GM18858 (cell line): ENCODE data around the gene TMEM9B.

ENCODE experiments used
- ATAC-seq: cut with Tn5 transposase; IDR thresholded peaks from one replicate; pipeline ENCODE4 v1.9.1; 2021; ENCODE audit not compliant: unreplicated experiment

TMEM9B gene

DNA sequence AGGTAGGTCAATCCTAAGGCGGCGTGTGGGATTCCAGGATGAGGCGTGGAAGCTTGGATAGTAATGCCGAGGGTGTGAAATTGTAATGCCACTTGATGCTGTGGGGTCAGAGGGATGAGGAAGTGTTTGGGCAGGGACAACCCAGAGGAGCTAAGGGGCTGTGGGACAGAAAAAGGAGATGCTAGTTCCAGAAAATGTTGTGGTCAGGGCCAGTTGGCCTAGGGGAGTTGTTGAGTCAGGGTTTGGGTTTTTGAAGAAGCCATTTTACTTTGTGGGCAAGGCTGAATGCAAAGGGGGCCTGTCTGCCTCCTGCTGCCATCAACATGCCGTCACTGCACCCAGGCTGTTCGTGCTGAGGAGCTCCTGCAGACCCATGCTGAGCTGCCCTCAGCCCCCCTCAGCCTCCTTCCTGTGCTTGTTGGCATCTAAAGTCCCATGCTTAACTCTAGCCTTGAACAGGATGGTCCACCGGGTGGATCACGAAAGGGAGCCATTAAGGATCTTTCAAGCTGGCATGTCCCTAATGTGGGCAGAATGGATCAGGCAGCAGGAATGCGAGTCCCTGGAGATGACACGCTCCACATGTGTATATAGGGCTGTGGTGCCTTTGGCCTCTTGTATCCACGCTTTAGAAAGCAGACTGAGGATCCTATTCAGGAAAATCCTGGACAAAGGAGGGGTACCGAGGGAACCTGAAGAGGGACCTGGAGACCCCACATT lies 33.6 kb downstream of the TMEM9B start:
- no peak for ATAC-seq

DNA sequence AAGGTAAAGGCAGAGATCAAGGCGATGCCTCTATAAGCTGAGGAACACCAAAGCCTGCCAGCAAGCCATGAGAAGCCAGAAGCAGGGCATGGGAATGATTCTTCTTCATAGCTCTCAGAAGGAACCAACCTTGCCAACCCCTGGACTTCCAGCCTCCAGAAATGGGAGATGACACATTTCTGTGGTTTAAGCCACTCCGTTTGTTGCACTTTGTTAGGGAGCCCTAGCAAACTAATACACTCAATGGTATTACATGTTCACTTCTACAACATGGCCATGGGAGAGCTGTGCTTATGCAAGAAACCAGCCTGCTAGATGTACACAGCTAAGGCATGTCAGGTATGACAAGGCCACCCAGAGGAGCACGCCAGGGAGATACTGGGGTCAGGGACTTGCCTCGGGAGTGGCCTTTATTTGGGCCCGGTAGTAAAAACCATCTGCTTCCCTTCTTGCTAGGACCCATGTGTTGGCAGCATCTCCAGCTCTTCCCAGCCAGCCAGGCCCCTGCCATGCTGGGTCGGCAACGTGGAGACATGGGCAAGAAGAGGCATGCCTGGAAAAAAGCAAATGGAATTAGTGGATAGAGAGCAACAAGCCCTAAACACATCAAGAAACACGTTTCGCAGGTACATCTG lies 35.1 kb downstream of the TMEM9B start:
- ATAC-seq: no peak

DNA sequence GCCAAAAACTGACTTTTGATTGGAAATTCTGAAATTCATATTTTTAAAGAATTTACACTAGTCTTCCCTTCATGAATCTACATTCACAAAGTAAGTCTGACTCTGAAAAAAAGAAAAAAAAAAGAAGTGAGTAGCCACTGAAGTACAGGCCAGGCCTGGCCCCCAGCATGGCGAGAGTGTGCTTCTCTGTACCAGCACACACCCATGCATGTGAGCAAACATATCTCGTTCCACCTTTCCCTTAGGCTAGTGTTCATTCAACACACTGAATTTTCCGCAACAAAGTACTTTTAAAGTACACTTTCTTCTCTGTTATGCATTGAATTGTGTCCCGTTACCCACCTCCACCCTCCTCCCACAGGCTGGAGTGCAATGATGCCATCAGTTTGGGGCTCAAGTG lies 36.0 kb downstream of the TMEM9B start:
- no peak for ATAC-seq

DNA sequence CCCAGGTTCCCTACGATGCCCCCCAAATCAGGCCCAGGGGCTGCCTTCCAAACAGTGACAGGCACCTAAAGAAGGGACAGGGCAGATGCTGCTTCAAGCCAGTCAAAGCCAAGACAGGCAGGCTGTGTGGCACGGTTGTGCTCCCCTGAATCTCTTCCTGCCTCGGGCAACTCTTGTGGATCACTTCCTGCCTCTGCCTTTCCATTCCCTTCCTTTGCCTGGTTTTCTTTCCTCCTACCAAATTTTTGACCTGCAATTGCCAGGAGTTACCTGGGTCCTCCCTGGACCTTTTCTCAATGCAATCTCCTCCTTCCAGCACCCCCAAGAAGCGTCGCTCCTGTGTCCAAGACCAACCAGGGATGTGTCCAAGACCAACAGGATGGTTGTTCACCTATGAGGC lies 37.0 kb downstream of the TMEM9B start:
- ATAC-seq: no peak

DNA sequence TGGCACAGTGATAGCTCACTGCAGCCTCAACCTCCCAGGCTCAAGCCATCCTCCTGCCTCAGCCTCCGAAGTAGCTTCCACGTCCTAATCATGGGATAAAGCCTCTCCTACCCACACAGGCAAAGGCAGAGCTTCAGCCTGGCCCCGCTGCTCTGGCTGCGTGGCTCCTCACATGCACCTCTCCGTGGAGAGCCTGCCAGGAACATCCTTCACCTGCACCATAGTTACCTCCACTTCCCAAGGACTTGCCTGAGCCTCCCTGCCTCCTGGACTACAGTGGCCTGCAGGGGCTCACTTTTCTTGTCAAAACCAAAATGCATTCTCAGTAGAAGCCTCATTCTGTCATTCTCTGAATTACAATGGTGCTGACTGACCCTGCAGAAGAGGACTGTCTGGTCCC lies 38.0 kb downstream of the TMEM9B start:
- no peak for ATAC-seq

DNA sequence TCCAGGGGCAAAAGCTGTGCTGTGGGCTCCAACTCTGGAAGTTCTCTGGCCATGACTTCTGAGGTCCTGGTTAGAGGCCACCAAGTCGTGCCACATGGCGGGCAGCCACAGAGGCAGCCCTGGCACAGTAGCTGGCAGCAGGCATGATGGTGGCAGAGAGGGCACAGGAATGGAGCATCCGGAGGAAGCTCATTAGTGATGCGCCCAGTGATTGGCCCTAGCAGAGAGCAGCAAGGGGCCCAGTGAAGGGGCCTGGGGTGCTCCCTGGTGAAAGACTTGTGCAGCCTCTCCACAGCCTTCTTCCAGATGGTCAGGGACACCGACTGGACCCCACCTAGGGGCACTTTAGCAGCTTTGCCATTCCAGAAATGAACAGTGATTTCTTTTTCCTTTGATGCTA lies 38.5 kb downstream of the TMEM9B start:
- no peak for ATAC-seq

DNA sequence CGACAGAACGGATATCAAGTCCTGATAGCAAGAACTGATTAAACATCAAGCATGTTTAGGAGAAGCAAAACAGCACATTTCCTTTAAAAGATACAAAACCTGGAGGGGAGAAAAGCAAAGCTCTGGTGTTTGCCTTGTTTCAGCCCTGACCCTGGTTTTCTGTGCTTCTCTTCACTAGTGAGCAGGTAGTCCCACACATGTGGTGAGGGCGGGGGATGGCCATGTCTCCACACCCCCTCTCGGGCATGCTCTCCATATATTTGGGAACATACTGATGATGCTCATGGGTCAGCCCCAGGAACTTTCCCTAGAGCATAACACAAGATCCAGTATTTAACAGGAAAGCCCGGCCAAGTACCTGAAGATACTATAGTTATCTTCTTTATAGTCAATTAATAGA lies 41.6 kb downstream of the TMEM9B start:
- ATAC-seq: no peak

DNA sequence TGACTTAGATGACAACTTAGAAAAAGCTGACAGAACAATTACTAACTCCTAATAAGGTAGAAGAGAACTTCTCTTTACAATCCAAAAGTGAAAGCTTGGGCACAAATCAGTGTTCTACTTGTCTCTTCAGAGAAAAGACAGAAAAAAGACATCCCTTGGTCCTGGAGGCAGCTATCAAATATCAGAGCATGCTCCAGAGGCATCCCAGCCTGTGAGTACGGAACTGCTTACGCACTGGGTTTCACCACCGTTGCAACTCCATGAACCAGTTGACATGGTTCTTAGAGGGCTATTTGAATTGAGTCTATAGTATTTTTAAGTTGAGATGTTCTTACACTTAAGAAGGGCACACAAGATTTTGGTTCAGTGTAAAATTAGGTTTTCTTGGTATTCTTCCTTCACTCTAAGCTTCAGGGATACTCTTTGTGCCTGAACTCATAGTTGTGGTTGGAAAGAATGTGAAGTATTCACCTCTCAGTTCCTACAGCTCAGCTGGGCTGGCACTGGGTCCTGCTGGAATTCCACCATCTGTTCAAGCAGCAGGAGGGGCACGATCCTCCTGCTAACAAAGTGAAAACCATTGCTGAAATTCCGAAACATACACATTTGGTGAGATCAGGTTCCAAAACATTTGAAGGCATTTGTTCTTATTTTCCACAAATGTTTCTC lies 47.0 kb downstream of the TMEM9B start:
- ATAC-seq: no peak

DNA sequence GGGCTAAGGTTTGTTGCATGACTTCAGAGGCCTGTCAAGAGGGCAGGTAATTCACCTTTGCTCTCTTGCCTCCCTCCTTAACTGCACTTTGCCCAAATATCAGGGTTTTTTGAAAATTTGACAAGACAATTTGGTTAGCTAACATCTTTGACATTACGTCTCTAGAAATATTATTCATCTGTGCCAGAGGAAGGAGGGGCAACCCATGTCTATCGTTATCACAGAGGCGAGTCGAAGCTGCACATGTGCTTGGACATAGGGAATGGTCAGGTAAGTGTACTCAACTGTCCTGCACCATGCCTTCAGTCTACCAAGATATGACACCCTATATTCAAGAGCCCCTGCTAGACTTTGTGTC lies 49.6 kb downstream of the TMEM9B start:
- no peak for ATAC-seq

DNA sequence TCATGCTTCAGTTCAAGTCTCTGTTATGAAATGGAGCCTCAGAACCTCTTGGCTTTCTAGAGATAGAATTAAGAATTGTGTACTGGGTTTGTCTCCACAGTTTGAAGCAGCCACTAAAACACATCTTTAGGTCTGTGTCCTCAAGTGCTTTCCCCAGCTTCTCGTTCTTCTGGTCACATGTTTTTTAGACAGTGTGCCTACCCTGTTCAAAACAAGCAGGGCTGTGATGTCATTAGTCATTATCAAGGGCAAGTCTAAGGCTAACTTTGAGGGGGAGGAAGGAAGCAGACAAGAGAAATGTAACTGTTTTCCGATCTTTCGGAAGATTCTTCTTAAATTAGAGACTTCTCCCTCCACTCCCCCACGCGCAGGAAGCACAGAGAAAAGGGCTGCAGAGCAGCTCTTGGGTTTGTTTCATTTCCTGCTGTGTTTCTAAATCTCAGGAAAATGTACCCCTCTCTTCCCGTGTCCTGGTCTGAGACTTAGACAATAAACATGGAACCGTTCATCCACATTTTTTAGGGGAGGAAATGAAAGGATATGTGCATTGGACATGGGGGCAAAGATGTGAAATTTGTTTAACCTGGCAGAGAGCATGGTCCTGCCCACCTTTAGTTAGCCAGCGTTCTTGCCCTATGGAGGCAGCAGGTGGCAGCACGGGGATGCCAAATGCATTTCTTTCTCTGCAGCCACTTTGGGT lies 50.1 kb downstream of the TMEM9B start:
- no peak for ATAC-seq

DNA sequence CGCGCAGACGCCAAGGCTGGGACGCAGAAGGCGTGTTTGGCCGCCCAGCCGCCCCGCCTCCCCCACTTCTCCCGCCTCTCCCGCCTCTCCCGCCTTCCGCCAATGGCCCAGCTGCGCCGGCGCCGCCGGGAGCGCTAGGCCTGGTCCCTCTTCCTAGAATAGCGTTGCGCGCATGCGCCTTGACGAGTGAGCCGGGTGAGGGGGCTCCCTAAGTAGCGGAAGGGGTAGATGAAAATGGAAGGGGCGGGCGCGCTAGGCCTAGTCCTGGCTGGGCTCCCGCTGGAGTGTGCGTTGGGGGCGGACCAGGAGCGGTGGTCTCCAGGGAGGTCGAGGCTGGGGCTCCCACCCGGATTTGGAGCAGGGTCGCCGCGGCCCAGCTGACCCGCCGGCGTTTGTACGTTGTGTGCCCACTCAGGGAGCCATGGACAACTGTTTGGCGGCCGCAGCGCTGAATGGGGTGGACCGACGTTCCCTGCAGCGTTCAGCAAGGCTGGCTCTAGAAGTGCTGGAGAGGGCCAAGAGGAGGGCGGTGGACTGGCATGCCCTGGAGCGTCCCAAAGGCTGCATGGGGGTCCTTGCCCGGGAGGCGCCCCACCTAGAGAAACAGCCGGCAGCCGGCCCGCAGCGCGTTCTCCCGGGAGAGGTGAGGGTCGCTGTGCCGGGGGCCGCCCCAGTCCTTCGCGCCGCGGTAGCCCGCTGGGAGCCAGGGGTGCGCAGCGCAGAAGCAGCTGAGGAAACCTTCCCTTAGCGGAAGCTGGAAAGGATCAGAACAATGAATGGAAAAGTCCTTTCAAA lies 53.0 kb downstream of the TMEM9B start, which contains the start of gene AKIP1:
Gene AKIP1 (plus strand): TSS at position 161 of the 795 bp plus-strand sequence. CDS start 261 bp downstream, at position 422.
- ATAC-seq: peak; percentile 75

DNA sequence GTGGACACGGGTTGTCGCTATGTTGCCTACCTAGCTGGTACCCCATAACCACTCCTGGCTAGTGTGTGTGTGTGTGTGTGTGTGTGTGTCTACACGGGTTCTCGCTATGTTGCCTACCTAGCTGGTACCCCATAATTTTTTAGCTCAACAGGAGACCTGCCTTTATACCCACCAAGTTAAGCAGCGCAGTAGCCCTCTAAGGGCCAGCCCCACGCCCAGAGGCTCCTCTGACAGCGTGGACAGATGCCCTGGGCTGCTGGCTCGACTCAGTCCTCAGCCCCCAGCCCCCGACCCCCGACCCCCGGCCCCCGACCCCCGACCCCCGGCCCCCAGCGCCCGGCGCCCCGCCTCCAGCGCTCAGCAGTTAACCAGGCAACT lies 53.6 kb downstream of the TMEM9B start:
- ATAC-seq: no peak

DNA sequence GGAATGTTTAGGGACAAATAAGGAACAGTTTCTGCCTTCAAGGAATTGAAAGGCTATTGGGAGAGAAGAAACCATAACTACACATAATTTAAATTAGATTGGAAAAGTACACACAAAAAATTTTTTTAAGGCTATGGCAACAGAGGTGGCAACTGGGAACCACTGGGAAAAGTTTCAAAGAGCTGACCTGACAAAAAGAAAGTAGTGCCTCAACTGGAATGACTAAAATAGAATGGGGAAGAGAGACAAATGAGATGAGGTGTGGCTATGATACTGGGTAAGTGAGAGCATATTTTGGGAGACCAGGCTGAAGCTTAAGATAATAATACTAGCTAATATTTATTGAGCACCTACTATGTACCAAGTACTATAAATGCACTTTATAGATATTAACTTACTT lies 56.1 kb downstream of the TMEM9B start:
- ATAC-seq: no peak

DNA sequence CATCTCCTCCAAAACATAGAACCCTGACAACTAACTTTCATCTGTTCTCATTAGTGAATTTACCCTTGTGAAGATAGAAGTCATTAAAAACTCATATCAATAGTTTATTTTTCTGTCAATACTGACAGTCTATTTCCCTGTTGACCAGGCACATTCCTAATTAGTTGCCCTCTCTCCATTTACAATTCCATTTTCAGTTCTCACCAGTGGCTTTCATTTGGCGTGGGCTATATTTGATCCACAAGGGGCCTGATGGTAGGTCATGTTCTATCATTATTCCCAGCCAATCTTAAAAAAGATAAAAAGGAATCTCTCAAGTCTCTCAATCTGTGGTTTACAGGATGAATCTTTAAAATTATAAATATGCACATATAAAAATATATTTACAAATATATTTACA lies 57.1 kb downstream of the TMEM9B start:
- no peak for ATAC-seq

DNA sequence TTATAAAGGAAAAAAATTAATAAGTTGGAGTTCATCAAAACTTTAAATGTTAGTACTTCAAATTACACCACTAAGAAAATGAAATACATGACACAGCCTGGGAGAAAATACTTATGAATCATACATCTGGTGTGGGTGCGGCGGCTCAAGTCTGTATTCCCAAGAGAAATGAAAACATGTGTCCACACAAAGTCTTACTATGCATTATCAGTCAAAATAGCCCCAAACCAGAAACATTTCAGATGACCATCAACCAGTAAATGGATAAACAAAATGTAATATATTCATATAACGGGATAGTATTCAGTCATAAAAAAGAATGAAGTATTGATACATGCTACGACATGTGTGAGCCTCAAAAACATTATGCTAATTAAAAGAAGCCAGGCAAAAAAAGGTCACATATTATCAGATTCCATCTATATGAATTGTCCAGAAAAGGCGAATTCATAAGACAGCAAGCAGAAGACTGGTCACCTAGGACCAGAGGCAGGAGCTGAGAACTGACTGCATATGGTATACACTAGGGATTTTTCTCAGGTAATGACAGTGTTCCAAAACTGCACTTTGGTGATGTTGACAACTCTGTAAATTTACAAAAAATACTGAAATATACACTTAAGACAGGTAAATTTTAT lies 58.6 kb downstream of the TMEM9B start:
- no peak for ATAC-seq

DNA sequence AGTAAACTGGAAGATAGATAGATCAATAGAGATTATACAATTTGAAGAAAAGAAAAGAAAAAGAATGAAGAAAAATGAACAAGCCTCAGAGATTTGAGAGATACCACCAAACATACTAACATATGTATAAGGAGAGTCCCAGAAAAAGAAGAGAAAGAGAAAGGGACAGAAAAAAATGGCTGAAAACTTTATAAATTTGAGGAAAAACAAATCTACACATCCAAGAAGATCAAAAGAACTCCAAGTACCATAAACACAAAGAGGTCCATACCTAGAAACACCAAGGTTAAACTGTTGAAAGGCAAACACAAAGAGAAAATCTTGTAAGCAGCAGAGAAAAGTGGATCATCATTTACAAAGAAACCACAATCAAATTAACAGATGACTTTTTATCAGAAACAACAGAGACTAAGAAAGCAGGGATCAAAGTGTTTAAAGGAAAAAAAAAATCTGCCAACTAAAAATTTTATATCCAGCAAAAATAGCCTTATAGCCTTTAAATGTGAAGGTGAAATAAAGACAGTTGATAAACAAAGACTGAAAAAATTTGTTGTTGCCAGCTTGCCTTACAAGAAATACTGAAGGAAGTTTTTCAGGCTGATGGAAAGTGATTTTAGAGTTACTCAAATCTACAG lies 65.0 kb downstream of the TMEM9B start:
- no peak for ATAC-seq
